Hypothalamus (tissue), 51 donors: ENCODE data around the gene STAP2.
A peak's percentile ranks its signal among the peaks of the same experiment; 100 is the strongest.

Experiments
- DNase-seq, 51 donors: peaks; one replicate each; lab custom pipeline; 2025; lab: John Stamatoyannopoulos, UW

Gene STAP2

GRCh38 chr19:4359627-4360000 lies 21.0 kb upstream of the STAP2 start:
- DNase-seq, result no peak

- DNase-seq, result no peak
Measured at GRCh38 chr19:4358709-4359626, 20.3 kb upstream of the STAP2 start.

- DNase-seq, result no peak
Measured at GRCh38 chr19:4357921-4358326, 19.3 kb upstream of the STAP2 start.

- DNase-seq, result peak in 2 of 51 donors; percentile 4 to 31
Measured at GRCh38 chr19:4357095-4357797, 18.6 kb upstream of the STAP2 start.

- DNase-seq, result no peak
Measured at GRCh38 chr19:4354897-4355296, 16.3 kb upstream of the STAP2 start.

GRCh38 chr19:4354282-4354681 lies 15.7 kb upstream of the STAP2 start:
- DNase-seq, result no peak

- peak in 6 of 51 donors; percentile 9 to 36 (median 20) for DNase-seq
Measured at GRCh38 chr19:4352701-4353121, 14.1 kb upstream of the STAP2 start.

- DNase-seq, result no peak
Measured at GRCh38 chr19:4350726-4351125, 12.1 kb upstream of the STAP2 start.

- no peak for DNase-seq
Measured at GRCh38 chr19:4350111-4350510, 11.5 kb upstream of the STAP2 start.

- peak in 1 of 51 donors; percentile 39 for DNase-seq
Measured at GRCh38 chr19:4349225-4349624, 10.6 kb upstream of the STAP2 start.

GRCh38 chr19:4347521-4347920 lies 8.9 kb upstream of the STAP2 start:
- no peak for DNase-seq

- DNase-seq, result no peak
Measured at GRCh38 chr19:4346020-4346383, 7.4 kb upstream of the STAP2 start.

GRCh38 chr19:4345342-4346019 lies 6.9 kb upstream of the STAP2 start:
- DNase-seq, result no peak

GRCh38 chr19:4343370-4344307 lies 5.0 kb upstream of the STAP2 start, which contains the start of gene MPND:
Gene MPND (plus strand): TSS chr19:4343562. CDS start chr19:4343594, 32 bp downstream.
- peak in 50 of 51 donors; percentile 80 to 98 (median 91) for DNase-seq

- DNase-seq, result peak; percentile 87 to 100 (median 95)
Measured at GRCh38 chr19:4342615-4343369, 4.2 kb upstream of the STAP2 start.

- peak in 2 of 51 donors; percentile 56 to 94 for DNase-seq
Measured at GRCh38 chr19:4342314-4342614, 3.6 kb upstream of the STAP2 start.

- peak in 1 of 51 donors; percentile 14 for DNase-seq
Measured at GRCh38 chr19:4337906-4338440, 654 bp downstream of the STAP2 start.

GRCh38 chr19:4334929-4335570 lies 3.6 kb downstream of the STAP2 start:
- no peak for DNase-seq

- DNase-seq, result no peak
Measured at GRCh38 chr19:4329858-4330257, 8.8 kb downstream of the STAP2 start.
